HG03469 (cell line): ENCODE measurements around the gene SMPD2.

ENCODE experiments used
- ATAC-seq: cut with Tn5 transposase; IDR thresholded peaks from one replicate; pipeline ENCODE4 v1.9.1; 2021; ENCODE audit warnings: mild to moderate bottlenecking, moderate library complexity, moderate number of reproducible peaks; ENCODE audit not compliant: unreplicated experiment

The SMPD2 gene

GRCh38 chr6:109446072-109446471 is 5.5 kb downstream of the SMPD2 start:
- no peak for ATAC-seq

GRCh38 chr6:109446541-109446940 is 6.0 kb downstream of the SMPD2 start:
- no peak for ATAC-seq

DNA sequence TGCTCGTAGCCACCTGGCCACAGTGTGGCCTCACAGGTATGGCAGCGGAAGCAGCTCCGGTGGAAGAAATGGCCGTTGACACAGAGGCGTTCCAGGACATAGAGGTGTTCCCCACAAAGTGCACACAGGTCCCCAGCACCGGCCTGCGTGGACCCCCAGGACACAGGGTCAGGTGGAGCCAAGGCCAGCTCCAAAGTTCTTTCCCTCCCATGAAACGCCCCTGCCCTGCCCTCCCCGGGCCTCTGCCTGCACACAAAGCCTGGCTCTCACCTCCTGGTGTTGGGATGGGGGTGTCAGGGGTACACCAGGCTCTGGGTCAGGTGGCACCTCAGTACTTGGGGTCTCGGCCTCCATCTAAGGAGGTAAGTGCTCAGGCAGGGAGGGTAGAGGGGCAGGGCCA is 6.6 kb downstream of the SMPD2 start:
- no peak for ATAC-seq

- ATAC-seq: no peak
These were observed 7.5 kb downstream of the SMPD2 start for GRCh38 chr6:109447878-109448555.

- ATAC-seq: no peak
These were observed 8.1 kb downstream of the SMPD2 start for GRCh38 chr6:109448615-109449014.

- ATAC-seq: no peak
These were observed 8.7 kb downstream of the SMPD2 start for GRCh38 chr6:109449064-109449794.

- no peak for ATAC-seq
These were observed 9.5 kb downstream of the SMPD2 start for GRCh38 chr6:109449795-109450673.

DNA sequence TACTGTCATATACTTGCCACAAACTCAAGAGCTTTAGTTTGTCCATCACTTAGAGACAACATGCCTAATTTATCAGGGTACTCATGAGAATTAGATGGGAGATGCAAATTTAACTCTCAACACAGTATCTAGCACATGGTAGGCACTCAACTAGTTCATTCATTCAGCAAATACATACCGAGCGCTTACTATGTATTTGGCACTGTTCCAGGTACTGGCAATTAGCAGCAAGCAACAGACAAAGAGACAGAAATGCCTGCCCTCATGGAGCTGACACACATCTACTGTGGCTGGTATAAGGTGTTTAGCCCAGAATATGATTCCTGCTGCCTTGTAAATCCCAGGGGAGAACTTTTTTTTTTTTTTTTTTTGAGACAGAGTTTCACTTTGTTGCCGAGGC is 10.3 kb downstream of the SMPD2 start:
- no peak for ATAC-seq

DNA sequence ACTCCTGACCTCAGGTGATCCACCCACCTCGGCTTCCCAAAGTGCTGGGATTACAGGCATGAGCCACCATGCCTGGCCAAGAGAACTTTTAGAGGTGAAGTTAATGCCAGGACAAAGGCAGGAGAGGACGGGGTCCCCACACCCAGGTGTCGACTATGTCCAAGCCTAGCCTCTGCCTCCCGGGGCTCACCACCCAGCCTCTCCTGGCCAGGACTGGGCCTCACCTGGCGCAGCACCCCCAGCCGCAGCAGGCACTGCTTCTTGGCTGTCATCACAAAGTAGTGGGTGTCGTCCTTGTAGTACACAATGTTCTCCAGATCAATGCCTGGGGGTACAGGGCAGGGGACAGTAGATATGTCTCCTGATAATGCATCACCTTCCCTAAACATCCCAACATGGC is 10.9 kb downstream of the SMPD2 start:
- no peak for ATAC-seq

- ATAC-seq: no peak
These were observed 11.7 kb downstream of the SMPD2 start for GRCh38 chr6:109452181-109452580.

GRCh38 chr6:109453156-109453555 is 12.6 kb downstream of the SMPD2 start:
- no peak for ATAC-seq

GRCh38 chr6:109453594-109454495 is 13.3 kb downstream of the SMPD2 start:
- ATAC-seq: no peak

DNA sequence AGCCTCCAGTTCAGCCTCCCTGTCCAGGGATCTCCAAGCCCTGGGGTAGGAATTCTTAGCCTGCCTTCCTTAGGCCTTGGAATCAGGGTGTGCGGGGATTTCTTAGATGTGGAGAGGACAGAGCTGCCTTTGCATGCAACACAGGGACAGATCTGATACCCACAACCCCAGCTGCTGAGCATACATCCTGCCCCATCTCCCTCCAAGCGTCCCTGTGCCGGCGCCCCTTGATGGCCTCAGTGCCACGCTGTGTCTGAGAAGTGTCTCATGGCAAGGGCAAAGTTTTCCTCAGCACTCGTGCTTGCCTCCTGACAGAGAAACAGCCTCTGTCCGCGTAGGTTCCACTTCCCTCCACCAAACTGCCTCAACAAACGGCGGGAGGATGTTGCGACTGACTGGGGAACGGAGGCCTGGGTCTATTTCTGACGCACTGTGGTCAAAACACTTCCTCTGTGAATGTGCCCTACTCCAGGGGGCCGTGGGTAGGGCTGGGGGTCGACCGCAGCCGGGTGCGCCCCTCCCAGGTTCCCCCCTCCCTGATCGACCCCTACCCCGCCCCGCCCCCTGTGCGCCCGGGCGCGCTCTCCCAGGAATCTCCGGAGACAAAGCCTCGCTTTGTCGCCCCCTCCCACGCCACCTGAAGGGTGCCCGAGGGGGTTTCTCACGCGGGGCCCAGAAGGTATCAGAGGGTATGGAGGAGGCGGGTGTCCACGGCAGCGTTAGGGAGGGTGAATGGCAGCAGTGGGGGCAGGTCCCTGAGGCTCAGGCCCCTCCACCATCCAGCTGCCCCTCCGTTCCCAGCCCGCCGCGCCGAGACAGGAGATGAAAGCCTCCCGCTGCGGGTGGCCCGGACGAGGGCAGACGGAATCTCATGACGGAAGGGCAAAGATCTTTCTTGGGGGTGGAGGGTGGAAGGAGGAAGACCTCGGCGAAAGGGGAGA is 14.2 kb downstream of the SMPD2 start:
- peak; percentile 20 for ATAC-seq

DNA sequence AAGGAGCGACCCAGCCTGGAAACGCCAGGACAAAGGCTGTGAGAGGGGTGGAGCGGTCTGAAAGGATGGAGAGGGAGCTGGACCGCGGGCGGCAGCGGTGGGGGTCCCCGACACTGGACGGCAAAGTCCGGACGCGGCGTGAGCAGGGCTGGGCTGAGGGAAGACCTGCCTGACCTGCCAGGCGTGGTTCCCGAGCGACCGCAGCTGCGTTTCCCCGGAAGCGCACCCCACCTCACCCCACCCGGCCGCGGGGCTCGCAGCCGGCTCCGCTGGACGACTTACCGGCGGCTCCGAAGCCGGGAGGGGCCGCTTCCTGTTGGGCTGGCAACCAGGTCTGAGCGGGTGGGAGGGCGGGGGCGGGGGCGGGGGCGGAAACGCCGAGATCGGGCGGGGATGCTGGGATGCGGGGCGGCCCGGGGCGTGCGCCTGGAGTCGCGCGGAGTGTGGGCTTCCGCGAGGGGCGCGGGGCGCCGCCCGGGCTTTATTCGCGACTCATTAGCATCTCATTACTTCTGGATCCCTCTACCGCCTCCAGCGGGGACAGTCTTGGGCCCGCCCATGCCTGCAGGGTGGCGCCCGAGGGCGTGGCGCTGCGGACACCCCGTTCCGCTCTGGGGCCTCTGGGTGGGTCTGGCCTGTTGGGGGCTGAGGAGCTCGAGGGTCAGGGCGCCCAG is 15.1 kb downstream of the SMPD2 start, which contains the start of gene MICAL1:
Gene MICAL1 (minus strand): TSS at position 336 of the 674 bp plus-strand sequence. CDS start 1,576 bp downstream, outside the sequence.
- ATAC-seq: peak; percentile 38

DNA sequence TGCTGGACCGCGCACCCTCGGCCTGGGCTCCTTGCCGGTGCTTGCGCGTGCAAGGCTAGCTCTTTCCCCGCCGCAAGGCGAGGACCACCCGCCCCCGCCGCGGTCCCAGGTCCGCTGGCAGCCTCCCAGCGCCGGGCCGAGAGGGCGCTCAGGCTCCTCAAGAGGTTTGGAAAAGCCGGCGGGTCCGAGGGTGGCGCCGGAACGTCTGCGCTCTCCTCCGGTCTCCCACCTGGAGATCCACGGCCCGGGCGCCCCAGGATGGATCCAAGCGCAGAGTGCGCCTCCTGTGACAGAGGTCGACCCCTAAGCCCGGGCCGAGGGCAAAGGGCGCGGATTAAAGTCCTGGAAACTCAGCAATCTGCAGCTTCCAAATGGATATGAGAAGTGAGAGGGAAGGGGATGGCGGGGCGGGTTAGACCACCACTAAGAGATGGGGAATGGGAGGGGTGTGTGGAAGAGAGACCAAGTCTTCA is 15.6 kb downstream of the SMPD2 start:
- no peak for ATAC-seq

DNA sequence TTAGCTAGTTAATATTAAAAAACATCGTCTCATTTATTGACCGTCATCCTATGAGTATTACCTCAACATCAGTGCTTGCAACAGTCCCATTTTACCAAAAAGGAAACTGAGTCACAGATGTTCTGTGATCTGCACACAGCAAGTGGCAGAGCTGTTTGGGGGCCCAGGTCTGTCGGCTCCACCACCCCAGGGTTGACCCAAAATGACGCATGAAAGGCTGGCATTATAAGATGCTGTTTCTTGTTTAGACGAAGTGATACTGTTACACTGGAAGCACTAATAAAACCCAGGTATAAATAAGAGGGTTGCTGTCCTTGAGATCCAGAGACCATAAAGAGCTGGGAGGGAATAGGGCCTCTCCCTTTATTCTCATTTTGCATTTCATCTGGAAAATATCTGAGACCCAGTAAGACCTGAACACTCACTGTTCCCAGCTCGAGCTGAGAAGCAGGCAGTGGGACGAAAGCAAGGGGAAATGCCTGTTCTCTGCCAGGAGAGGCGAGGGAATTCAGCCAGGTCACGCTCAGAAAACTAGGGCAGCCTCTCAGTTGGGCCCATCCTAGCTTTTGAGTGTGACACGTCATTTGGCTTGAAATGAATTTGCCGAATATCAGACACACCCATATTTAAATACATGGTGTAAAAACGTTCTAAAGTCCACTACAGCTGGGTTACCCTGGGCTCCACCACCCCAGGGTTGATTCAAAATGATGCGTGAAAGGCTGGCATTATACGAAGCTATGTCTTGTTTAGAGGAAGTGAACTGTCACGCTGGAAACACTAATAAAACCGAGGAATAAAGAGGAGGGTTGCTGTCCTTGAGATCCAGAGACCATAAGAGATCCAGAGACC is 16.4 kb downstream of the SMPD2 start:
- ATAC-seq: no peak

- no peak for ATAC-seq
These were observed 17.1 kb downstream of the SMPD2 start for GRCh38 chr6:109457562-109457996.
